Duodenal mucosa (tissue), 2 donors: ENCODE data around the gene ZNF462.

Experiments used
- H3K27ac ChIP-seq: one replicate; pipeline ENCODE4 v1.7.0; 2013; ENCODE audit warnings: low read depth, low read length
- H3K27me3 ChIP-seq, 2 donors: one replicate each; pipeline ENCODE4 v1.7.0; 2013; ENCODE audit warnings: low read length in 2 of 2, control low read depth in 1 of 2; ENCODE audit not compliant: insufficient read depth in 2 of 2, control insufficient read depth in 1 of 2
- H3K36me3 ChIP-seq, 2 donors: one replicate each; pipeline ENCODE4 v1.7.0; 2013; ENCODE audit warnings: low read length in 2 of 2, control low read depth in 1 of 2; ENCODE audit not compliant: insufficient read depth in 2 of 2, control insufficient read depth in 1 of 2
- H3K4me1 ChIP-seq, 2 donors: one replicate each; pipeline ENCODE4 v1.7.0; 2013; ENCODE audit warnings: low read length in 2 of 2, control low read depth in 1 of 2; ENCODE audit not compliant: insufficient read depth in 2 of 2, control insufficient read depth in 1 of 2
- H3K4me3 ChIP-seq, 2 donors: one replicate each; pipeline ENCODE4 v1.7.0; 2013; ENCODE audit warnings: low read length in 2 of 2, low read depth in 1 of 2
- H3K9ac ChIP-seq, 2 donors: one replicate each; pipeline ENCODE4 v1.7.0; 2013; ENCODE audit warnings: low read length in 2 of 2, low read depth in 1 of 2
- H3K9me3 ChIP-seq, 2 donors: one replicate each; pipeline ENCODE4 v1.7.0; 2013; ENCODE audit warnings: low read length in 2 of 2, control low read depth in 1 of 2; ENCODE audit not compliant: control insufficient read depth in 1 of 2

The ZNF462 gene

GRCh38 chr9:106864373-106865143 lies 1.6 kb downstream of the ZNF462 start:
- Histone ChIP-seq H3K9me3 (no peaks in the 10 kb centered on the region), H3K27me3 (peaks cover 0 to 14% of the 10 kb centered on the region in 2 donors), H3K4me3 (peak overlapping the region; percentile 88 to 93), H3K27ac (peak overlapping the region; percentile 13), H3K4me1 (peaks cover 9 to 14% of the 10 kb centered on the region in 2 donors), H3K36me3 (no peaks in the 10 kb centered on the region), H3K9ac (peak overlapping the region; percentile 52 to 73)

GRCh38 chr9:106866243-106866642 lies 3.3 kb downstream of the ZNF462 start:
- peaks cover 5% of the 10 kb centered on the region in 2 donors for H3K4me1 ChIP-seq
- no peak overlapping the region for H3K27ac ChIP-seq
- no peaks in the 10 kb centered on the region for H3K27me3 ChIP-seq

GRCh38 chr9:106867286-106867685 lies 4.3 kb downstream of the ZNF462 start:
- Histone ChIP-seq H3K9me3 (no peaks in the 10 kb centered on the region), H3K27me3 (no peaks in the 10 kb centered on the region), H3K4me1 (peaks cover 5% of the 10 kb centered on the region in 2 donors), H3K36me3 (no peaks in the 10 kb centered on the region), H3K9ac (no peak overlapping the region), H3K4me3 (no peak overlapping the region), H3K27ac (no peak overlapping the region)

More at GRCh38 chr9:106866243-106866642, 3.3 kb downstream of the ZNF462 start:
- no peaks in the 10 kb centered on the region for H3K9me3 ChIP-seq
- no peak overlapping the region for H3K9ac ChIP-seq
- no peaks in the 10 kb centered on the region for H3K36me3 ChIP-seq
- no peak overlapping the region for H3K4me3 ChIP-seq

GRCh38 chr9:106868087-106868486 lies 5.1 kb downstream of the ZNF462 start:
- Histone ChIP-seq H3K4me1 (peaks cover 5% of the 10 kb centered on the region in 2 donors), H3K36me3 (no peaks in the 10 kb centered on the region), H3K27me3 (no peaks in the 10 kb centered on the region), H3K4me3 (no peak overlapping the region), H3K9me3 (no peaks in the 10 kb centered on the region), H3K9ac (no peak overlapping the region), H3K27ac (no peak overlapping the region)

- H3K36me3 ChIP-seq, result no peaks in the 10 kb centered on the region
- H3K4me1 ChIP-seq, result peaks cover 5% of the 10 kb centered on the region in 2 donors
- H3K27me3 ChIP-seq, result no peaks in the 10 kb centered on the region
- H3K27ac ChIP-seq, result no peak overlapping the region
- no peak overlapping the region for H3K4me3 ChIP-seq
- H3K9ac ChIP-seq, result no peak overlapping the region
- H3K9me3 ChIP-seq, result no peaks in the 10 kb centered on the region
Observed at GRCh38 chr9:106868565-106868964, 5.6 kb downstream of the ZNF462 start.

- Histone ChIP-seq H3K9ac (no peak overlapping the region), H3K9me3 (no peaks in the 10 kb centered on the region), H3K27ac (no peak overlapping the region), H3K36me3 (no peaks in the 10 kb centered on the region), H3K4me3 (no peak overlapping the region), H3K27me3 (no peaks in the 10 kb centered on the region), H3K4me1 (peaks cover 5% of the 10 kb centered on the region in 2 donors)
Observed at GRCh38 chr9:106869028-106869427, 6.1 kb downstream of the ZNF462 start.

- H3K9me3 ChIP-seq, result no peaks in the 10 kb centered on the region
- no peaks in the 10 kb centered on the region for H3K36me3 ChIP-seq
- H3K27ac ChIP-seq, result no peak overlapping the region
- no peak overlapping the region for H3K9ac ChIP-seq
- no peak overlapping the region for H3K4me3 ChIP-seq
- peaks cover 5% of the 10 kb centered on the region in 2 donors for H3K4me1 ChIP-seq
- H3K27me3 ChIP-seq, result no peaks in the 10 kb centered on the region
Observed at GRCh38 chr9:106869458-106869857, 6.5 kb downstream of the ZNF462 start.

- Histone ChIP-seq H3K4me1 (peaks cover 2 to 5% of the 10 kb centered on the region in 2 donors), H3K4me3 (no peak overlapping the region), H3K27ac (no peak overlapping the region)
Observed at GRCh38 chr9:106872641-106873040, 9.7 kb downstream of the ZNF462 start.

GRCh38 chr9:106874031-106874430 lies 11.1 kb downstream of the ZNF462 start:
- H3K9me3 ChIP-seq, result no peaks in the 10 kb centered on the region
- no peaks in the 10 kb centered on the region for H3K27me3 ChIP-seq
- no peaks in the 10 kb centered on the region for H3K4me1 ChIP-seq
- no peaks in the 10 kb centered on the region for H3K36me3 ChIP-seq
- no peak overlapping the region for H3K9ac ChIP-seq
- no peak overlapping the region for H3K4me3 ChIP-seq
- no peak overlapping the region for H3K27ac ChIP-seq

More at GRCh38 chr9:106872641-106873040, 9.7 kb downstream of the ZNF462 start:
- Histone ChIP-seq H3K9me3 (no peaks in the 10 kb centered on the region), H3K9ac (no peak overlapping the region), H3K36me3 (no peaks in the 10 kb centered on the region), H3K27me3 (no peaks in the 10 kb centered on the region)

GRCh38 chr9:106874652-106875051 lies 11.7 kb downstream of the ZNF462 start:
- Histone ChIP-seq H3K27me3 (no peaks in the 10 kb centered on the region), H3K9me3 (no peaks in the 10 kb centered on the region), H3K4me3 (no peak overlapping the region), H3K36me3 (no peaks in the 10 kb centered on the region), H3K27ac (no peak overlapping the region), H3K4me1 (no peaks in the 10 kb centered on the region), H3K9ac (no peak overlapping the region)
